GM12878 (cell line): ENCODE measurements around the gene S1PR3. TPM values are rescaled to one million over a fixed set of nuclear protein-coding genes. Genes with fewer than 3 reads are reported as not detected.

Experiments used
- ATAC-seq: fragments of 200-7000 bp; cut with Tn5 transposase; 3 replicates; pipeline ENCODE4 v1.9.1; 2020; ENCODE audit warnings: mild to moderate bottlenecking, moderate library complexity
- BruUV-seq: library from RNA; stranded (reverse); fragments of 400-500 nt; replicated peaks from 2 replicates; lab custom pipeline; 2021; lab: Mats Ljungman, UMichigan
- CTCF ChIA-PET: fragments of 300-600 bp; sonication (Branson Sonifier 250); formaldehyde crosslinking; extraction: SDS; loops from one replicate; lab custom pipeline; 2021; ENCODE audit warnings: inconsistent platforms; lab: Yijun Ruan, JAX
- POLR2A ChIA-PET: fragments of 350-600 bp; formaldehyde crosslinking; extraction: SDS; loops from one replicate; lab custom pipeline; 2021; ENCODE audit warnings: inconsistent platforms; lab: Charles Lee
- RAD21 ChIA-PET: fragments of 300-600 bp; sonication (Branson Sonifier 250); formaldehyde crosslinking; loops from one replicate; lab custom pipeline; 2023; ENCODE audit warnings: antibody characterized with exemption; ENCODE audit not compliant: unreplicated experiment; lab: Charles Lee
- SMC1A ChIA-PET: fragments of 300-600 bp; sonication (Branson Sonifier 250); formaldehyde crosslinking; loops from one replicate; lab custom pipeline; 2023; ENCODE audit not compliant: unreplicated experiment, uncharacterized antibody; lab: Charles Lee
- DNase-seq: peaks from one replicate; pipeline ENCODE4 v3.0.0-alpha.2; 2011; ENCODE audit warnings: low read depth, low spot score
- FAIRE-seq: peaks from 3 replicates; lab custom pipeline; 2011; peaks lifted over from hg19 to GRCh38; lab: Jason Lieb, UNC
- H2AFZ ChIP-seq: 2 replicates; pipeline ENCODE4 v1.6.0; 2011; ENCODE audit warnings: low read depth, low read length, control low read depth; ENCODE audit not compliant: control insufficient read depth
- H3K27ac ChIP-seq: 2 replicates; pipeline ENCODE4 v1.5.1; 2011; ENCODE audit warnings: control low read depth; ENCODE audit not compliant: control insufficient read depth, insufficient read depth
- H3K27me3 ChIP-seq, 2 experiments: replicated peaks in 1 of 2; 2 replicates each; pipeline versions ENCODE4 v1.6.0 to v1.6.1; 2011; ENCODE audit warnings: low read length in 1 of 2; ENCODE audit not compliant: control insufficient read depth in 2 of 2, insufficient read depth in 2 of 2
- H3K36me3 ChIP-seq, 2 experiments: 2 replicates each; pipeline ENCODE4 v1.5.1; 2011; ENCODE audit warnings: low read length in 1 of 2; ENCODE audit not compliant: control insufficient read depth in 2 of 2, insufficient read depth in 2 of 2
- H3K4me1 ChIP-seq: 2 replicates; pipeline ENCODE4 v1.6.1; 2011; ENCODE audit warnings: mild to moderate bottlenecking, low read length, moderate library complexity, mixed read lengths; ENCODE audit not compliant: control insufficient read depth, insufficient read depth
- H3K4me2 ChIP-seq: 2 replicates; pipeline ENCODE4 v1.6.0; 2011; ENCODE audit warnings: control low read depth; ENCODE audit not compliant: control insufficient read depth, insufficient read depth
- H3K4me3 ChIP-seq: fragments of 200-600 bp; sonication (generic); 2 replicates; pipeline ENCODE4 v1.5.1; 2016
- H3K79me2 ChIP-seq: 2 replicates; pipeline ENCODE4 v1.6.0; 2011; ENCODE audit warnings: low read length; ENCODE audit not compliant: control insufficient read depth, insufficient read depth
- H3K9ac ChIP-seq: 2 replicates; pipeline ENCODE4 v1.8.0; 2011; ENCODE audit warnings: low read length, control low read depth, mixed read lengths; ENCODE audit not compliant: control insufficient read depth, insufficient read depth
- H3K9me3 ChIP-seq: replicated peaks from 3 replicates; pipeline ENCODE4 v1.5.1; 2011; ENCODE audit warnings: mild to moderate bottlenecking, low read length; ENCODE audit not compliant: control insufficient read depth, insufficient read depth
- H4K20me1 ChIP-seq: 2 replicates; pipeline ENCODE4 v1.6.0; 2011; ENCODE audit not compliant: control insufficient read depth, insufficient read depth
- BMI1 ChIP-seq: fragments of 450-650 bp; IDR thresholded peaks from 2 replicates; pipeline ENCODE4 v1.6.1; 2016; ENCODE audit warnings: mild to moderate bottlenecking, moderate library complexity, borderline replicate concordance
- CTCF ChIP-seq, 3 experiments: IDR thresholded peaks in 2 of 3; conservative IDR thresholded peaks in 1 of 3; 2 replicates each; pipeline ENCODE4 v1.5.1; 2011; ENCODE audit warnings: low read depth in 3 of 3, low read length in 3 of 3, mild to moderate bottlenecking in 3 of 3, control low read depth in 2 of 3, moderate library complexity in 2 of 3, inconsistent platforms in 1 of 3, mixed read lengths in 1 of 3; ENCODE audit not compliant: control insufficient read depth in 2 of 3, insufficient read depth in 1 of 3; ENCODE audit errors: extremely low read depth in 1 of 3
- ETV6 ChIP-seq, 2 experiments: fragments of 450-650 bp in 1 of 2; IDR thresholded peaks in 1 of 2; conservative IDR thresholded peaks in 1 of 2; 2 replicates each; pipeline ENCODE4 v1.6.1; 2014; ENCODE audit warnings: antibody characterized with exemption in 1 of 2, borderline replicate concordance in 1 of 2, low read depth in 1 of 2, mild to moderate bottlenecking in 1 of 2, moderate library complexity in 1 of 2
- RAD21 ChIP-seq: IDR thresholded peaks from 2 replicates; pipeline ENCODE4 v1.6.1; 2011; ENCODE audit warnings: mild to moderate bottlenecking, low read depth, low read length, moderate library complexity; ENCODE audit not compliant: insufficient read depth
- SMC3 ChIP-seq: IDR thresholded peaks from 2 replicates; pipeline ENCODE4 v1.6.1; 2011; ENCODE audit warnings: low read length, improper control_type of control experiment, borderline replicate concordance
- YY1 ChIP-seq: IDR thresholded peaks from 2 replicates; pipeline ENCODE4 v1.6.1; 2011; ENCODE audit warnings: low read depth, mild to moderate bottlenecking, low read length
- ZNF207 ChIP-seq: fragments of 450-650 bp; IDR thresholded peaks from 2 replicates; pipeline ENCODE4 v1.6.1; 2014; ENCODE audit warnings: antibody characterized with exemption, mild to moderate bottlenecking, borderline replicate concordance
- WGBS: methylation state at CpG from one replicate; pipeline ENCODE4 v1.1.6; 2016; ENCODE audit warnings: low lambda C conversion rate; ENCODE audit not compliant: insufficient replicate concordance, insufficient coverage; ENCODE audit errors: missing lambda C conversion rate; 5-methylcytosine and 5-hydroxymethylcytosine counted together
- in situ Hi-C: fragments of 300-500 bp; cut with MboI; formaldehyde crosslinking; loops from 9 replicates; pipeline ENCODE4 v1.14.3; 2018; ENCODE audit warnings: mixed read lengths
- intact Hi-C: fragments of 100-400 bp; cut with micrococcal nuclease; formaldehyde crosslinking; loops from one replicate; pipeline ENCODE4 v1.14.2; 2022; ENCODE audit not compliant: unreplicated experiment
- polyA plus RNA-seq, 11 experiments: library from polyadenylated mRNA; depleted of rRNA in 4 of 11; unstranded in 6 of 11; stranded (reverse) in 5 of 11; fragments of >200 nt; fragmentation: Nextera tagmentation in 4 of 11; fragmentation: Illumina TruSeq in 1 of 11; extraction: Ambion mirVana in 4 of 11; extraction: Trizol in 1 of 11; gene quantifications; 1 replicate in 1 of 11; 2 replicates in 10 of 11; pipeline versions ENCODE4 v1.2.1 to v1.2.3, GENCODE V29; 2011 to 2016; ENCODE audit warnings: inconsistent platforms in 2 of 11, missing spikeins in 2 of 11, low read depth in 1 of 11
- total RNA-seq, 4 experiments: library from RNA; depleted of rRNA in 3 of 4; stranded (reverse); fragments of >200 nt in 3 of 4; fragmentation: Illumina TruSeq in 1 of 4; extraction: Trizol in 1 of 4; gene quantifications; 2 replicates each; pipeline versions ENCODE4 v1.2.1 to v1.2.3, GENCODE V29; 2013 to 2021

Gene S1PR3
- total and polyA plus RNA-seq, 10 of the 15 experiments (the other 5 are each of a cell fraction or from before 2014, with no cell fraction given) = 0.01 to 0.18 (median 0.01) TPM; not detected in 7

- CTCF ChIA-PET = interaction anchor here (0.5 to 1.2 kb wide), 12 partner anchors 9 to 1317 kb away, joined by 3 to 9 read pairs (median 4); no protein-coding TSS in a partner anchor
- no peak overlapping the region for H3K27ac ChIP-seq
- no peak overlapping the region for H3K4me2 ChIP-seq
- intact Hi-C loops (loop anchor here (1.0 to 5.0 kb wide), 2 partner anchors 339 to 407 kb away; no protein-coding TSS in a partner anchor), in situ Hi-C loops (loop anchor here (5.0 to 10.0 kb wide), 2 partner anchors 409 to 1046 kb away; a partner anchor contains a TSS)
- DNase-seq (no peak), FAIRE-seq (peak; percentile 84), ATAC-seq (peak; percentile 91)
- peaks cover 0 to 1% of the 10 kb centered on the region in 2 experiments; a peak in 1 of 4 replicates for H3K27me3 ChIP-seq
- no peak overlapping the region for H3K9ac ChIP-seq
- TF ChIP-seq CTCF (IDR thresholded peaks at IDR 0.05 in 2 of 3, conservative IDR thresholded peaks at IDR 0.05 in 1 of 3; ENCODE audit: control insufficient read depth in 2 of 3, extremely low read depth in 1 of 3, insufficient read depth in 1 of 3, low read depth in 3 of 3, low read length in 3 of 3) (peak; percentile 58 to 72 (median 63); a peak in 5 of 6 replicates), ZNF207 (no peak), RAD21 (peak; percentile 85), BMI1 (no peak), SMC3 (peak; percentile 69), YY1 (0 out of 2 replicates have a peak, but pooled peaks have one; percentile 28), ETV6 (conservative IDR thresholded peaks at IDR 0.05 in 1 of 2, IDR thresholded peaks at IDR 0.05 in 1 of 2; ENCODE audit: borderline replicate concordance in 1 of 2, low read depth in 1 of 2) (no peak)
- WGBS = 23% methylated on average over 52 of the region's 52 CpGs
- H3K4me1 ChIP-seq = no peaks in the 10 kb centered on the region
- H3K9me3 ChIP-seq = no peaks in the 10 kb centered on the region
- BruUV-seq = no TSS peak
- H4K20me1 ChIP-seq = no peaks in the 10 kb centered on the region
- H3K36me3 ChIP-seq = no peaks in the 10 kb centered on the region
- H3K4me3 ChIP-seq = no peak overlapping the region
- H3K79me2 ChIP-seq = no peaks in the 10 kb centered on the region
- POLR2A ChIA-PET = no interaction called here
- no peak overlapping the region for H2AFZ ChIP-seq
- SMC1A ChIA-PET = interaction anchor here (0.6 to 1.5 kb wide), 8 partner anchors 12 to 604 kb away, joined by 3 to 4 read pairs (median 4); no protein-coding TSS in a partner anchor
- RAD21 ChIA-PET = interaction anchor here (0.7 to 1.3 kb wide), 6 partner anchors 9 to 1050 kb away, joined by 3 to 5 read pairs (median 3); no protein-coding TSS in a partner anchor
These were observed 10.0 kb downstream of the S1PR3 start for GRCh38 chr9:89000973-89001916.
